COR-L47 (cell line): ENCODE results near the gene ZP1.
"Not testable (repeated sequence)": the region's sequence is repeated elsewhere in the genome, so short reads cannot be mapped to it uniquely, and the experiment has no call there.

Experiments
- DNase-seq: peaks from one replicate; lab custom pipeline; 2025; lab: John Stamatoyannopoulos, UW

The ZP1 gene

DNA sequence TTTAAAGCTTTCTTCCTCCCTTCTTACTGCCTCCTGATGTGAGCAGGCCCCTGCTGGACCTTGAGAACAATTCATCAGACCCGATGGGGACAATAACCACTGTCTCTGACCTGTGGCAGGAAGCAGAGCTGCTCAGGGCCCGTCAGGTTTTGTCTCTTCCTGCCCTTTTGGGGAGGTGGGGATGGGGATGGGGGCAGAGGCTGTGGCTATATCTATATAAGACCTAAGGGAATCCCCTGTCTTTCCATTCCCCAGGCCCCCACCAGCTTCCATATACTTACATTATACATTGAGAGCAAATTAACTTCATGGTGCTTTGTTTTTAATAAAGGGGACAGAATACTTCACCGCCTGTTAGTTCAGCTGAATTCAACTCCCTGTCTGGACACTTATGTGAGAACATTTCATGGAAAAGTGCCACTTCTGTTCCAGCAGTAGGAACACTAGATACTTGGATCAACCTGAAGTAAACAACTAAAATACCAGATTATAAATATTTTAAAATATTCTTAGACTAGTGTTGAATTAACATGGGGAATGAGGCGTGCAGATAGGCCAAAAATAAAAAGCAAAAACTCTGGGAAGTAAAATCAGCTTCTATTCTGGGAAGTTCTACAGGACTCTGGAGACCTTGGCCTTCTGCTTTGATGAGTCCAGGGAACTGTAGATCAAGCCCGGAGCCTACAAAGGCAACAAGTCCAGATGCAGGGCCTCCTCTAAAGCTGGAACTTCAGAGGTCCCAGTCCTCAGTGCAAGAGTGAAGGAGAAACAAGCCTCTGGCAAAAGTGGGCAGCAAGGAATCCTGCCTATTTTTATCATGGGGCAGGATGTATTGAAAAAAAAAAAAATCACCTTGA is 11.1 kb downstream of the ZP1 start:
- no peak for DNase-seq

DNA sequence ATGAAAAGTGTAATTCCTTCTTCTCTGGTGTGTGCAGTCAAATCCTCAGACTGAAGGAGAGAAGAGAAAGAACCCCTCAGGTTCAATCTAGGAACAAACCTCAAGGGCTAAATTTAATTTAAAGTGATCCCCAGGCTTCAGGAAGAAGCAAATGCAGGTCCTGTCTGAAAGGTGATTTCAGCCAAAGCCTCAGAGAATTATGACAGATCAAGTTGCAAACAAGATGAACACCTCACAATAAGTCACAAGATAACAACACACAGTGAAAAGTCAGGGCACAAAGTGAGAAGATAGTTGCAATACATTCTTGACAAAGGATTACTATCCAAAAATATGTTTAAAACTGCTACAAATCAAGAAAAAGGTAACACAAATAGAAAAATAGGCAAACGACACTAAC is 11.8 kb downstream of the ZP1 start:
- DNase-seq, result no peak

DNA sequence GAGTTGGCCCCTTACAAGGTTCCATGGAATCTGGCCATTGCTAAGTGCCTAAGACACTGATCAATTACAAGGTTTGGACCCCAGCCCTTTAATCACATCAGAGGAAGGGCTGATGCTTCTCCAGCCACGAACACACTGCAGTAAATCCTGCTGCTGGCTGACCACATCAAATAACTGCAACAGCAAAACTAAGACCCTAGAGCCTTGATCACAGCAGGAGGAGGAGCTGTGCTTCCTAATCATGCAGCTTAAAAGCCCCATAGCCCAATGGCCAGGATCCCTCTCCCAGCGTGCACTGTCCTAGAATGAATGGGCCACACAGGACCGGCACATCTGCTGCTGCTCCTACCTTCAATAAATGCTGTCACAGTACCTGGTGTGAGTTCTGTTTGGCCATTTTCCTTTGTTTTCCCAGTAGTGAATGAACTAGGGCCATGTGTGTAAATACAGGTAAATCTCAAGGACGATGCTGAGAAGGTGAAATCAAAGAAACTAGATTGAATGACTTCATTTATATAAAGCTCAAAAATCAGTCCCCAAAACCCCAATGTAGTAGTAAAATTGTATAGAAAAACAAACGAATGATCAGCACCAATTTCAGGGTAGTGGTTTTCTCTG is 12.7 kb downstream of the ZP1 start:
- no peak for DNase-seq

DNA sequence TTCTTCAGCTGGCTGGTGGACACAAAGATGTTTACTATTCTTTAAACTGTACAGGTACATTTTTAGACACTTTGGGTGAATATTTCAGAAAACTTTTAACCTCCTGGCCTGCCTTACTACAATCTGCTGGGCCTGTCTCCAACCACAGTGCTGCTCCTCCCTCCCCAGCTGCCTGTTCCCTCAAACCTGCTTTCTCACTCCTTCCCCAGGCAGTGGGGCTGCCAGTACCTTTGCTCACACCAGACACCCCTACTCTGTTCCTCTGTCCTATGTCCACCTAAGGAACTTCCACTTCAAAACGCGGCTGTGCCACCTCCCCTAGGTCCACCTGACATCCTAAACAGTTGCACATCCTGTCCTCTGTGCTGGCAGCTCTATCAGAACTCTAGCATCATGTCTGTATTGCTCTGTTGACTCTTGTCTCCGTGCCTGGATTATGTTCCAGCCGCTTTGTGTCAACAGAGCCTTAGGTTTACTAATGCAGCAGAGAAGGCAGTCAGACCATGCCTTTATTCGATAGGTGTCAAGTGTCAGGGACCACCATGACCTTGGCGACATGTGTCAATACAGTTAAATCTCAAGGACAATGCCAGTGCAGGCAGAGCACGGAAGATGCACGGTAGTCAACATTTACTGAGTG is 13.4 kb downstream of the ZP1 start:
- no peak for DNase-seq

DNA sequence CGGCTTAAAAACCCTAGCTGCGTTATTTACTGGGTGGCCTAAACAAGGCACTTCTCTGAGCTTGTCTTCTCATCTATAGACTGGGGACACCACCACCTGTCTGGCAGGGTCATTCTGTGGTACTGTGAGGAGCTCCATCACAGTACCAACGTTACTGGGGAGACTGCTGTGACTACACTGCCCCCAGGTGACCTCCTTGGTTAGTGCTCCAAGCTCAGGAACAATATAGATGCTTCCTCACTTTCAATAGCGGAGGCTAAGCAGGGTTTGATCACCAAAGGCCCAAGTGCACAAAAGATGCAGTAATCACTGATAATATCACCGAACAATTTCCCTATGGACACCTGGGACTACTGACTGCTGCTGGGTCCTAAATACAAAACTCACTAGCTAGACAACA is 20.2 kb downstream of the ZP1 start:
- peak; percentile 52 for DNase-seq

DNA sequence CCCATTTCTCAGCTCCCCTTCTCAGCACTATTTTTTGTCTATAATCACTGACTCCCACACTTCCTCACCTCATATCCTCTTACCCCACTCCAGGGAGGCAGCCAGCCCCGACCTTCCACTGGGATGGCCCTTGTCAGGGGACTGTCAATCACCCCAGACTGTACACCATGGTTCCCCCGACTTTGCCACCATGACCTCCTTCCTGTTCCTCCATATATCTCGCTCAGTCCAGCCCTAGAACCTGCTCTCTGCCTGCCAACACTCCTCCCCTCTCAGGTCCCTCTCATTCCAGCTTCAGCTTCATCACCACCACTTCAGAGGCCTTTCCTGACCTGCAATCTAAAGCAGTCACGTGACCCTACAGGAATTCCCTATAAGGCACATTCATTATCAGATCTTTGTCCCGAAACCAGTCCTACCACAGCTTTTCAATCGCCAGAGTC is 22.5 kb downstream of the ZP1 start:
- no peak for DNase-seq

DNA sequence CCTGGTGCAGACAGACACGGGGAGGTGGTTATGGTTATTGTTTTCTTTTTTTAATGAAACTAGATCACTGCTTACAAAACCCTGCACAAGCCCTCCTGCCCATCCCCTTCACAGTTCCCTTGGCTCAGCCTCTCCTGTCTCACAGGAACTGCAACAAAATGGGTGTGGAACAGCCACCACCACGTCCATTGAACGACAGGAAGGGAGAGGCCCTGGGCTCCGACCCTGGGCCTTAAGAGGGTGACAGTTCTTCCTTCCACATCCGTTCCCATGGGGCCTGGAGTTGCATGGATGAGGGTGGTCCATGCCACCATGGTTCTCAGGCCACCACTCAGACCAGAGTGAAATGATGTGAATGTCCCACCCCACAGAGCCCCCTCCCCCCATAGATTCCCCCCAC is 23.4 kb downstream of the ZP1 start:
- DNase-seq, result no peak

DNA sequence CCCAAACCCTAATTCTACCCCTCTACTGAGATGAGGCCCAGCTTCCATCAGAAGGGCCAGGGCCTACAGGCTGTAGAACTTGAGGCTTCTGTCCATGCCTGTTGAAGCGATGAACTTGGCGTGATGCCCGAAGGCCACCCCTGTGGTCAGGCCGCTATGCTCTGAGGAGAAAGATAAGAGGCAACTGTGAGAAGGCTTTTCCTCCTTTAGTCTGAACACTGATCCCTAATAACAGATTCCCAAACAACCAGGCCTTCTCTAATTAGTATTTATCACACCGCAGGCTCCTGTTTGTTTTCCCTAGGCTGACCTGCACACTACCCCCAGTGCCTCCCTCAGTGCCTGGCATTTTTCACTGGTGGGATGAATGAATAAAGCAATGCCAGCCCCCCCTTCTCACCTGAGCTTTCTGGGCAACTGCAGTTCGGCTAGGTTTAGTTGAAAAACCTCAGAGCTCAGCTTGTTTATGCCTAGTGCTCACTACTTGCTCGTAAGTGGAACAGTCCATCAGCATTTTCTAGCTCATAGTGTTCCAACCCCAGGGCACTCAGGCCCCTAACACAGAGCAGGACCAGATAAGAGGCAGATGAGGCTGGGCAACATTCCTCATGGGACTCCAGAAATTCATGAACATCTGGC is 23.9 kb downstream of the ZP1 start:
- DNase-seq, result no peak

DNA sequence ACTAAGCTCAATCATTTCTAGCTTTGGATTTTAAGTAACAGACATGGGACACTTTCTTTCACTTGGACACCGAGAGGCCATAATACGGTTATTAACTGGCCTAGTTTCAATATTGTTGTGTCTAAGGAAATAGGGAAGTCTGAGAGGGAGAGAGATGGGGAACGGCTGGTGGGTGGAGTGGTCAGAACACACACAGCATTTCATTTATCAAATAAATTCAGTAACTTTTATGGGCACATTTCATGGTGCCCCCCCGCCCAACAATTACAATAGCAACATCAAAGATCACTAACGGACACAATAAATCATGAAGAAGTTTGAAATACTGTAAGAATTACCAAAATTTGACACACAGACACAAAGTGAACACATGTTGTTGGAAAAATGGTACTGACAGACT is 28.3 kb downstream of the ZP1 start:
- DNase-seq, result no peak

DNA sequence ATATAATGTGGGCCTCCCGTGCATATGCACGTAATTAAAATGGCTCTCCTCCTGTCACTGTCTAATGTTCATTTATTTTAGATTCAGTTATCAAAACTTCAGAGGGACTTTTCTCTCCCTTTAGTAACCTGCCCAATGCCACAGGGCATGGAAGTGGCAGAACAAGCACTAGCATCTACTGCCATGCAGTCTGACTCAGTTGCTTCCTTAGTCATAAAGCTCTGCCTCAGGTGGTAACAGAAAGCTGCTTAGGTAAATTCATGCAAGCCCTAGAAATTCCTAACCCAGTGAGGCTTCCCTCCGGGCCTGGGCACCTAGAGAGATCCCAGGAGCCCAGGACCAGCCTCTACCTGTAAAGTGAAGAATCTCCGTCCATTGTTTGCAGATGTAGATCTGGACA is 30.2 kb downstream of the ZP1 start:
- DNase-seq, result no peak

DNA sequence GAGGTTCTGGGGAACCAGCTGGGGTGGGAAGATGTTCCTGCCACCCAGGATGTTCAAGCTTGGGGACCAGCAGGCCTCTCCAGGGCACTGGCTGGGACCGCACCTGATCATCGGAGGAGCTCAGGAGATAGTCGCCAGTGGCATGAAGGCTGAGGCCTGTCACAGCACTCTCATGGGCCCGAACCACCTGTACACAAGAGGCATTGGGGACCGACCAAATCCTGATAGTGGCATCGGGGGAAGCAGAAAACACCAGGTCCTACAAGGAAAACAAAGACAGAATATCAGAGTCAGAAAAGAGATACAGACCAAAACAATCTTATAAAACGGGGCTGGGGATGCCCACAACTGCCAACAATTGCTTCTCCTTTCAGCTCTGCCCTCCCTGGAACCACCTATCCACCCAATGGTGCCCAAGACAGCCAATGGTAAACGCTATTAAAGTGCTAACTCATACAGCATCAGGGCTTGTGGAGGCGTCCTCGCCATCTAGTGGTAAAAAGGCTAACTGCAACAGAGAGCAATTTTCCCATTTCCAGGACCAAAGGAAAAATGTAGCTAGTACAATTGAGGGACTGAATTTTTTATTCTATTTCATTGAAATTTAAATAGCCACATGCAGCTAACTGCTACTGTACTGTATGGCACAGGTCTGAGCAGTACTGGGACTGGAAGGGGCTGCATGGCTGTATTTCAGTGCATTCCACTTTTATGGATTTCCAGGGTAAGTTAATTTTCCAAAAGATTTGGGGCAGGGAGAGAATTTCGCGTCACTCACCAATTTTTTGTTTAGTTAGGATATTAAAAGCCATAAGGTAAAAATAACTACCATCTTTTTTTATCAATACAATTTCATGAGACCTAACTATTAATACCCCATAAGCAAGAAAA is 31.9 kb downstream of the ZP1 start:
- peak; percentile 30 for DNase-seq

DNA sequence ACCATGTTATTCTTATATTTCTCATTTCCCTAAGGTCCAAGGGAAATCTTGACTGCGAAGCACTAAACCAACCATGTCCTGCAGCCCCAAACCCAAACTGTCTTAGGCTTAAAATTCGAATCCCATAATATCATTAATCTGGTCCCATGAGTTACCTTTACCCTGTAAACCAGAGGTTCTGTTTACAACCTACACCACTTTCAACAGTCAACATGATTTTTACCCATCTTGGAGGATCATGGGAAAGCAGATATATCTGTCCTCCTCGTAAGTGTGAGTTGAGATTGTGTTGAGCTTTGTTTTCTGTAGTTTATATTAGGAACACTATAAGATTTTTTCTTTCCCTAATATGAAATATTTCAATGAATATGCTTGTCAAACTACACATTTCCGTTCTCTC is 32.6 kb downstream of the ZP1 start:
- no peak for DNase-seq

DNA sequence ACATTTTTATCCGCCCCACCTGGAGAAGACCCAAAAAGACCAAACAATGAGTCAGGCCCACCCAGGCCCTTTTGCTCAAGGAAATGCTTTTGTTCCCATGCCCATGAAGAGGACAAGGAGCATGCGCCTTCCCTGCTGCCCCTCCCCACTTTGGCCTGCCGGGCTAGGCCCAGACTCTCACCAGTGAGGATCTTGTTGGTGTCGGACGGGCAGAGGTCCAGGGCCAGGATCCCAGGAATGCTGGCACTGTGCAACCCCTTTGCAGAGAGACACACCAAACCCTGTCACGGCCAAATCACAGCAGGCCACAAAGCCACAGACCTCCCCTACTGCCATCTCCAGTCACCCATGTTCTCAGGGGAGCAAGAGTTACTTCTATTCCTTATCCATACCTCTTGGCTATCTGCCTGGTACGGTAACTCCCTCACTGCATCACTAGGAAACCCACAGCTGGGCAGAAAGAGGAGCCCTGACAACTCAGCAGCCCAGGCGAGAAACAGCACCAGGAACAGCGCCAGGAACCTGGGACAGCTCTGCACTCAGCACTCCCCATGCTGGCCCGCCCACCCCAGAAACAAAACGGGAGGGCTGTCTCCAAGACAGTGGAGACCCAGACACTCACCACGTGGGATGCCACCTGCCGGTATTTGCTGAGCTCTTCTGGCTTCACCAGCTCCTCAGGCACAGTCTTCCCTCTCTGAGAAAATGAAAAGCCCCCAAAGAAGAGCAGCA is 33.5 kb downstream of the ZP1 start:
- DNase-seq, result no peak

DNA sequence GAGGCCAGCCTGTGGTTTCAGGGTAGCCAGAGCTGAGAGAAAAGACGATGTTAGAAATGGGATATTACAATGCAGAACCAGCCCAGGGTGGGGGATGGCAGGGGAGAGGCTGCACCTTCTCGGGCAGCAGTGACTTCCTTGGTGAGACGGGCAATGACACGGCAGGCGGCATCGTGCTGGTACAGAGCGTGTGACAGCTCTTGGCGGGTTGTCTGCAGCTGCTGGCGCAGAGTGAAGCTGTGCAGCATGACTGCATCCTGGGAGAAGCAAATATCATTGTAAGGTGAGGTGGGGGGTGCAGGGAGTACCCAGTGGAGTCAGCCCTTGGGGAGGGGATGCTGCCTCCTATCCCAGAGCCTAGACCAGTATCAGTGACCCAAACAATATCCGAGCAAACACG is 35.3 kb downstream of the ZP1 start:
- no peak for DNase-seq

DNA sequence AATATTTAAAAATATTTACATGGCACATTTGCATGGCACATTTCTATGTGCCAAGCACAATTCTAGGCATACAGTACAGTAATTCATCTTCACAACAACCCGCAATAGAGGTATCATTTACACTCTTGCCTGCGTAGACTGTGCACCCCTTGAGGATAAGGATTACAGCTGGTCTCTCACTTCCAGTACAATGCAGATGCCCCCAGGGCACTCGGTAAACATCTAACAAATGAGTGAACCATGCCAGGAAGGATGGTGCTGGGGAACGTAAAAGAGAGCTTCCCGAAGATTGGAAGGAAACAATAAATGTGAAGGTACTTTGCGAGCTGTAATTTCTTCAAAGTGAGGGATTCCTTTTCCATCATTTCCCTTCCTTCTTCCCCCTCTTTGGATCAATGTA is 37.7 kb downstream of the ZP1 start:
- DNase-seq, result no peak

DNA sequence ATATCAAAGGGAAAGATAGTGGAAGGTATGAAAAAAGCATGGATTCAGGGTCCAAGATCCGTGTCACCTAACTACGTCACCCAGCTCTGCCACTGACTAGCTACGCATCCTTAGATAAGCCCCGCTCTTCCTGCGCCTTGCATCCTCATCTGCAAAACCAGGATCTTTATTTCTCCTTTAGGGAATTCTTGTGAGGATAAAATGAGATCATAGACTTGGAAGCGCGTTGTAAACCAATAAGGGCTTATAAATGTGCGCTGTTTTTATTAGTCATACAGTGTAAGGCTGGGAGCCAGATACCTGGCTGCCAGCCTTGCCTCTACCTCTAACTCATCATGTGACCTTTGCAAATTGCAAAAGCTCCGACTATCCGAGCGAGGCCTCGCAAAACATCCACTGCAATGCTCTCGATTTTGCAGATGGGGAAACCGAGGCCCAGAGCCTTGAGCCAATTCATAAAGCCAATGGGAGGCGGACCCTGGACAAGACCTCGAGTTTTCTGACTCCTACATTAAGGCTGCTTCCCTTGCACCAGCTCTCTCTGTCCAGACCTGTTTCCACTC is 38.3 kb downstream of the ZP1 start:
- peak; percentile 29 for DNase-seq

DNA sequence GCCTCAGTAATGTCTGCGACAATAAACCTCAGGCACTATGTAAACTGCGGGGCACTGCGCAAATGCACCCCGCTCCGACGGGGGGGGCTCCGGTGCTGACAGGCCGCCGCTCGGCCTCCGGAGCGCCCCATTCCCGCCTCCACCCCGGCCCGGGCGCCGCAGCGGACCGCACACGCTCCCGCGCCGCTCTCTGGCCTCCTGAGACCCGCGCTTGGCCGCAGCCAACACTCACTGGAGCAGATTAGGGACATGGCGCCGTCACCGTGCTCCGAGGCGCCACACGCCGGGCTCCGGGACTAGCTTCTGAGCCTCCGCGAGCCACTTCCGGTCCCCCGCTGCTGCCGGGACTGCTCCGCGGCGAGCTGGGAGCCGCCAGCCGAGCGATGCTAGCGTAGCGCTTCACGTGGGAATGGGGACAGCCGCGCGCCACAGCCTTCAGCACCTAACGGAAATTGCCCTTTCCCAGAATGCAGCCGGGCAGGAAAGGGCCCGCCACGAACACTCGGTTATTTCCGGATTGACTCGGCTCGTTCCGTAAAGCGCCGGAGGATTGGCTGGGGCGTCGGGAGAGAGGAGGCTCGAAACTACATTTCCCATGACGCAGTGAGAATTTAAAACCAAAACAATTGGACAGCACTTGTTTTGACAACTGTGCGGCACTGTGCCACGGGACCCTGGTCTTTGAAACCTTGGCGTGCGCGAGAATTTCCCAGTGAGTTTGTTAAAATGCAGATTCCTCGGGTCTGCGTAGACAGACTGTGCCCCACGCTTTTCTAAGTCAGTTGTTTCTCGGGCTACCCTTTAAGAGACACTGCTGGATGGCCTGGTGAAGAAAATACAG is 39.0 kb downstream of the ZP1 start, which contains the start of gene PRPF19:
Gene PRPF19, minus strand, starts transcription at position 454 of the 841 bp plus-strand sequence. Its CDS starts 203 bp downstream, at position 251.
- DNase-seq, result peak; percentile 94

DNA sequence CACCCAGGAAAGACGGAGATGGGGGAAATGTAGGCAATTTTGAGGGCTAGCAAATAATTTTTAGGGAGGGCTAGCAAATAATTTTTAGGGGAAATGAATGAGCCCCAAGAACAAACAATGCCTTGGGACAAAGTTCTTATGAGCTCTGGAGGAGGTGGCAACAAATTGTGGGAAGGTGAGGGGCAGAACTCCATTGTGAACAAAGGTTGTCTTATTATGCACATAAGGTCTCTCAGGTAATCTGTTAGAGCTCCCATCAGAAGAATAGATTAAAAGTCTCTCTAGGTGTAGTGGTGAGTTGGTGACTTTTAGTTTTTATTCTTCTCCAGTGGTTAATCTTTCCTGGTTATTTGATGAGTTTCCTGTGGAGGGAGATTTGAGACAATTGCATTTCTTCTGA is 41.5 kb downstream of the ZP1 start:
- no peak for DNase-seq

DNA sequence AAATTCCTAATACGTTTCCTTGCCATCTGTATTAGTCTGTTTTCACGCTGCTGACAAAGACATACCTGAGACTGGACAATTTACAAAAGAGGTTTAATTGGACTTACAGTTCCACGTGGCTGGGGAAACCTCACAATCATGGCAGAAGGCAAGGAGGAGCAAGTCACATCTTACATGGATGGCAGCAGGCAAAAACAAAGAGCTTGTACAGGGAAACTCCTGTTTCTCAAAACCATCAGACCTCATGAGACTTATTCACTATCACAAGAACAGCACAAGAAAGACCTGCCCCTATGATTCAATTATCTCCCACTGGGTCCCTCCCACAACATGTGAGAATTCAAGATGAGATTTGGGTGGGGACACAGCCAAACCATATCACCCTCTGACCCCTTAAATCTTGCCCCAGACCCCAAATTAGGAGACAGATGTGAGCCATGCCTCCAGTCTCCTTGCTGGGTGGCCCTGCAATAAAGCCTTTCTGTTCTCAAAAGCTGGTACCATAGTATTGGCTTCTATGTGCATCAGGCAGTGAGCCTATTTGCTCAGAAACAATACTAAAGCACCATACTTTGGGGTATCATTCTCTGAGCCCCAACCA is 42.4 kb downstream of the ZP1 start:
- DNase-seq, result not testable (repeated sequence)
